Activated CD4-positive, alpha-beta T cell treated with anti-CD3 and anti-CD28 coated beads, Interleukin-2, amount 50 U/mL, for 24 hours (primary cell): ENCODE results near the gene MANF.

Experiments
- DNase-seq, 2 donors: peaks; one replicate each; pipeline ENCODE4 v3.0.0-alpha.2; 2020; ENCODE audit warnings: low read depth in 1 of 2, low spot score in 1 of 2

MANF gene

GRCh38 chr3:51429138-51429537 is 44.0 kb downstream of the MANF start:
- DNase-seq, result no peak

- DNase-seq, result no peak
Measured at GRCh38 chr3:51434110-51434509, 49.0 kb downstream of the MANF start.

DNA sequence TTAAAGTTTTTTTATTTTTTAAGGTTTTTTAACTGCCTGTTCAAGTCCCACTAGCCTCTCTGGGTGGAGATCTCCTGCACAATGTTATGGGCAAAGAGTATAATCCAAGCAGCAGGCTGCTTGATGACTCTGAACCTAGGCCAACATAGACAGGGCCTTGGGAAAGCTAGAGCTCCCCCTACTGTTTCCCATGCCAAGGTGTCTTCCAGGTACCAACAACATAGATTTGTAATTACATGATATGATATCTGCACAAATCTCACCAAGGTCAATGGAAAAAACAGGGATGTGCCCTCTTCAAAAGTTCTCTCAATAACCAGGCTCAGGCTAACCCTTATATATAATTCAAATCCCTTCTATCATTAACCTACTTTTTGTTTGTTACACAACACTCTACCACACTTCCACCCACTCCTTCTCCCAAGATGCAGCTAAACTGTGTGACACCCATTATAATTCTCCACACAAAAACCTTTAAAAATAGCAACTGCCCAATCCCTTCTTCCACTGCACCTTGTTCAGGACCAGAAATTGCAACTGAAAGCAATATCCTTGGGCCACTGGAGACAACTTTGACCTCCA is 49.7 kb downstream of the MANF start:
- DNase-seq, result peak in 1 of 2 donors; percentile 33

- no peak for DNase-seq
Measured at GRCh38 chr3:51436998-51437639, 52.0 kb downstream of the MANF start.
